ENCODE results near the gene MED22.
A peak's percentile ranks its signal among the peaks of the same experiment; 100 is the strongest.

MED22 gene

GRCh38 chr9:133369933-133370332, 22.0 kb upstream of the MED22 start:
- no peak overlapping the region for H3K4me3 ChIP-seq (ENCODE audit: low read depth, low read length)
- no peak for DNase-seq (ENCODE audit: low read depth)

GRCh38 chr9:133369422-133369821, 21.5 kb upstream of the MED22 start:
- H3K4me3 ChIP-seq (ENCODE audit: low read depth, low read length), result no peak overlapping the region
- TF ChIP-seq CTCF (conservative IDR thresholded peaks at IDR 0.05; ENCODE audit: low read depth, low read length), result no peak
- DNase-seq (ENCODE audit: low read depth), result no peak

More at GRCh38 chr9:133369933-133370332, 22.0 kb upstream of the MED22 start:
- no peak for TF ChIP-seq CTCF (conservative IDR thresholded peaks at IDR 0.05; ENCODE audit: low read depth, low read length)

- peak; percentile 61 for DNase-seq (ENCODE audit: low read depth)
- no peak for TF ChIP-seq CTCF (conservative IDR thresholded peaks at IDR 0.05; ENCODE audit: low read depth, low read length)
- H3K4me3 ChIP-seq (ENCODE audit: low read depth, low read length), result no peak overlapping the region
Observed at GRCh38 chr9:133368249-133368881, 20.4 kb upstream of the MED22 start.

GRCh38 chr9:133367778-133368177, 19.8 kb upstream of the MED22 start:
- no peak for DNase-seq (ENCODE audit: low read depth)
- TF ChIP-seq CTCF (conservative IDR thresholded peaks at IDR 0.05; ENCODE audit: low read depth, low read length), result no peak
- no peak overlapping the region for H3K4me3 ChIP-seq (ENCODE audit: low read depth, low read length)

- DNase-seq (ENCODE audit: low read depth), result no peak
- H3K4me3 ChIP-seq (ENCODE audit: low read depth, low read length), result no peak overlapping the region
- no peak for TF ChIP-seq CTCF (conservative IDR thresholded peaks at IDR 0.05; ENCODE audit: low read depth, low read length)
Observed at GRCh38 chr9:133367221-133367620, 19.3 kb upstream of the MED22 start.

GRCh38 chr9:133366435-133366834, 18.5 kb upstream of the MED22 start:
- H3K4me3 ChIP-seq (ENCODE audit: low read depth, low read length), result no peak overlapping the region
- TF ChIP-seq CTCF (conservative IDR thresholded peaks at IDR 0.05; ENCODE audit: low read depth, low read length), result no peak
- DNase-seq (ENCODE audit: low read depth), result no peak

- no peak for TF ChIP-seq CTCF (conservative IDR thresholded peaks at IDR 0.05; ENCODE audit: low read depth, low read length)
- H3K4me3 ChIP-seq (ENCODE audit: low read depth, low read length), result no peak overlapping the region
- peak; percentile 50 for DNase-seq (ENCODE audit: low read depth)
Observed at GRCh38 chr9:133362359-133363044, 14.6 kb upstream of the MED22 start.

Measured in choroid plexus epithelial cell (primary cell).